Right forelimb (tissue), 1 donor: ENCODE measurements around the gene AMN.
A peak's percentile ranks its signal among the peaks of the same experiment; 100 is the strongest.

ENCODE experiments used
- DNase-seq: peaks from one replicate; pipeline ENCODE4 v3.0.0-alpha.2; 2018

The AMN gene

DNA sequence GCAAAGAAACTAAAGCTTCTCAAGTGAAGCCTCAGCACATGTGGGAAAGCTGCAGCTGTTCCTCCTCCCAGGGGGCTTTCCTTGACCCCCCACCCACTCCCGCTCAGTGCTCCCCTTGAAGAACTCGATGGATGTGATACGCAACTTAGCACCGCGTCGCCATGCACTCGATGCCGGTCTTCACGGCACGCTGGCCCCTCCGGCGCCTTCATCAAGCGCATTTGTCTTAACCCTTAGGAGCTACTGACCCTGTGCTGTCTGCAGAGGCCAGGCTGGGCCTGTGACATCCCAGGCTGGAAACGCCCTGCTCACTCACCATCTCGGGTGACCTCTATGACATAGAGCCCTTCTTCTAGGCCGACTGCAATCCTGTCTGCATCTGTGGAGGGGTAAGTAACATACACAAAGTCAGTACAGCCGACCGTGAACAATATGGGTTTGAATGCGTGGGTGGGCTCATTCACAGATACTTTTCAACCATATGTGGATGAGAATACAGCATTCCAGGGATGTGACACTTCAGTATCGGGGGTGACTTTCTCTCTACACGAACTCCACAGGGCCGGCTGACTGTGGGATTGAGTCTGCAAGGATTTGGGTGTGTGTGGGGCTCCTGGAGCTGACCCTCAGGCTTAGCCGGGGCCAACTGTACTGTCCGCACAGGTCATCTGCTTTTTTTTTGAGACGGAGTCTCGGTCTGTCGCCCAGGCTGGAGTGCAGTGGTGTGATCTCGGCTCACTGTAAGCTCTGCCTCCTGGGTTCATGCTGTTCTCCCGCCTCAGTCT, 23.1 kb downstream of the AMN start:
- no peak for DNase-seq

DNA sequence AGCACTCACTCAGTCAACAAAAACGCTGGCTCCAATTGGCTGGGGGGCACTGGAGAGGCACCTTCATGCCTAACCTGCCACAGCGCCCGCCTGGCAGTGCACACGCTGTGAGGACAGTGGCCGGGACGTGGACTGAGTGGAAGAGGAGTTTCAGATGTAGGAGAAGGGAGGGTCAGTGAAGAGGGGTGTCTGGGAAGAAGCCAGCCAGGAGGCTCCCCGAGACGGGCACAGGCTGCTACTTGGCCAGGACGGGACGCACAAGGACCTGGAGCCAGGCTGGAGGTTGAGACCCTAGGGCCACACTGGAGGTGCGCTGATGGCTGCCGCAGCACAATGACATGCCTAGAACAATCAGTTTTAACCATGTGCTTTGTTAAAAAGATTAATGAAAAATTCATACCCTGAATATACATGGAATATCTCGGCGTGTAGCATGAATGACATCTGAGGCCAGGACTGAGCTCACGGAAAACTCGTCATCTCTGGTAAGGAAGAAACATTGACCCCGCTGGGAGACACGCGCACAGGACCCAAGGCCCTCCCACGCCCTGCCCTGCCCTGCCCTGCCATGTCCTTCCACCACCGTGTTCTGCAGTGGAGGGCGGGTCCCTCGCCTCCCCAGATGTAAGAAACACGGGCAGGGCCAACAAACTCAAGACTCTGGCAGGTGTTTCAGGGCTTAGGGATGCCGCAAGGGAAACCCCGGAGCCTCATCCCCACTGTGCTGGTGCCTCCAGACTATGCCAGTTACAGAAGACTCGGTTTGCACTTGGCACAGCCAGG, 25.0 kb downstream of the AMN start:
- DNase-seq = no peak

DNA sequence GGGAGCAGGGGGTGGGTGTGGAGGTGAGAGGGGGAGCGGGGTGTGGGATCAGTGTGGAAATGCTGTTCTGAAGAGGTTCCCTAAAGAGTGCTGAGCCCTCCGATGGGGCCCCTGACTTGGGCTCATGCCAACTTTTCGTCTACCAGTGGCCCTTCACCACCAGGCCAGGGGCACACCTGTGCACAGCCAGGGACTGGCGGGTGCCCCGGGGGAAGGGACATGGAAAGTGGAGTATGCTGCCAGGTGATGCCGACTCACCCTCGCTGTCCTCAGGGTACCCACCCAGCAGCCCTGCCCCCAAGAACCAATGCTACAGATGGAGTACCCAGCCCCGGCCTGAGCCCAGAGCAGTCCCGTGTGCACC, 26.2 kb downstream of the AMN start:
- DNase-seq = no peak

DNA sequence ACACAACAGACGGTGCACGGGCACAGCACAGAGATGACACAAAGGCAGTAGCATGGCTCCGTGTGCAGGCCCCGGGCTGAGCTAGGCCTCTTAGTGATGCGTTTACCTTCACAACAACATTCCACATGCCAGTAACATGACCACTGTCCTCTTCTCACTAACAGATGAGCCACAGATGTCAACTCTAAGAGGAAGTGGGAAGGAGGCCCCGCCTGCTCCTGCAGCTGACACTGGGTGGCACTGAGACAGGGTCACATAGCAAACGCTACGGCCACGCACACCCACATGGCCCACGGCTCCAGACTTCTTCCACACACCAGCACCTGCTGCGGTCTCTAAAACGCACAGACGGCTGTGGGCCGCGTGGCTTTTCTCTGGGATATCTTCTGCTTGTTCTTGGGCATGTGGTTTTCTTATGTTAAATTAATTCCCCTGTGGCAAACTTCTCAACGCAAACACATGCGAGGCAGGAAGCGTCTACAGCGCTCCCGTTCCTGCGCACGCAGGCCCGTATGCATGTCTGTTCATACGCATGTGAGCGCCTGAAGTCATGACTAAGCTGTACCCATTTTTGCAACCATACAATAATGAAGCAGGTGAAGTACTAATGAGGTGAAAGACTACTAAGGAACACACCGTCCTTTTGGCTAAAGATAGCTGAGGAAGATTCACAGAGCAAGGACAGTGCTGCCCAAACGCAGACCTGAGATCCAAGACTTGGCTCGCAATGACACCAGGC, 26.8 kb downstream of the AMN start:
- no peak for DNase-seq

DNA sequence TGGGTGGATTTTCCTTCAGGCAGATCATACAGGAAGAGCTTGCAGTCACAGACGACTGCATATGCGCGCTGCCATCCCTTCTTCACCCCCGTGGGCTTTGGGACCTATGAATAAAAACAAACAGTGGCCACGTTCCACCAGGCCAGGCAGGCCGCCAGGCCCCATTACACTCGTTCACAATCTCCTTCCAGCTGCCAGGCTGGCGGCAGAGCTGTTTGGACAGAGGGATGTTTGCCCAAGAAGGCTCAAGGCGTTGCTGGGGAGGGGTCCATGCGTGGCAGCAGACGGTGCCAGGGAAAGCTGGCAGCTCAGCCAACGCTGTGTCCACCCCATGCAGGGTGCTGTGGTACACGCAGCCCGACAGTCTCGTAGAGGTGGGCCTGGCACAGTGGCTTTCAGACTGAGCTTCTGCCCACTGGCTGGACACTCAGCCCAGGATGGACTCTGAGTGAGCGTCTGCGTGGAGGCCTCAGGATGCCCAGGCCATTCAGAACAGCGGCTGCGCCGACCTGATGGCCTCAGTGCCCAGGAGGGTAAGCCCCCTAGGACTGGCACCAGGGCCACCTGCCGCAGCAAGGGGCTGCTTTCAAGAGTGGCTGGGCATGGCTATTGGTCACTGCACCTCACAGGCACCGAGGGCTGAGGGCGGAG, 27.5 kb downstream of the AMN start:
- no peak for DNase-seq

DNA sequence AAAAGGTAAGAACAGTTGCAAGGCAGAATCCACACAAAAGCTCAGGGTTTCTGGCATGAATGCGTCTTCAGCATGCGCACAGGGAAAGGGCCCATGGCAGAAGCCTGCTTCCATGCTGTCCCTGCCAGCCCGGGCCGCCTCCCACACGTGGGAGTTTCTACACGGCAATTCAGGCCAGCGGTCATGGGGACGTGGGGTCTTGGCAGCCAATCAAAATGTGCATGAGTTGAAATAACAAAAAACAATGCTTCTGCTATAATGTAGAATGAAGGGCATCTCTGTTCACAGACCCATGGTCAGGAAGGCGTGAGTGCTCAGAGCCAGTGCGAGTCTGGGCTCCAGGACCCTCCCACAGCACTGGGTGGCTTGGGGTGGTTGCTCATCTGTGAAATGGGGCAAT, 28.6 kb downstream of the AMN start:
- no peak for DNase-seq

DNA sequence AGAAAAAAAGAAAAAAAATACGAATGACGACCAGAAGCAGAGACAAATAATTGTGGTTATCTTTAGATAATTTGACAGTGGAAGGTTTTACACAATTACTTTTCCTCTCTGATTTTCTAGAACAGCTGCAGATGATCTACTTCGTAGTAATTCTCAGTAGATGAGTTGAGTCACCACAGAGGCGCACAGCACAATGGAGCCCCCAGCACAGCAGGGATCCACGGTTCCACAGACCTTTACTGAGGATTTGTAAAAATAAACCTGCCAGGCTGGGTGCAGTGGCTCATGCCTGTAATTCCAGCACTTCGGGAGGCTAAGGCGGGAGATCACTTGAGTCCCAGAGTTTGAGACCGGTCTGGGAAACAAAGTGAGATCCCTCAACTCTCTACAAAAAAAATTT, 29.3 kb downstream of the AMN start:
- no peak for DNase-seq

DNA sequence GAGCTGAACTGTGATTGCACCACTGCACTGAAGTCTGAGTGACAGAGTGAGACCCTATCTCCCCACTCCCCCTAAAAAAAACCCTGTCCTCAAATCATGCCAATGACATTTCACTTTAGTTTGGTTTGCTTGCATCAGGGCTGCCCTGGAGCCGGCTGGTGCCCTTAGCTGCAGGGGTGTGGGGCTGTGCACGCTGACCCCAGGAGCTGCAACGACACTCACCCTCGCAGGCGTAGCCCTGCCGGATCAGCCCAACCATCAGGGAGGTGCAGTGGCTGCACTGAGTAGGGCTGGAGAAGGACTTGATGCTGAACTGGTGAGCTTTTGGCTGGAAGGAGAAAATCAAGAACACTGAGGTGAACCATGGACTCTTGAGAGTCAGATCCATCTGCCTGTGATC, 29.8 kb downstream of the AMN start:
- DNase-seq = no peak

DNA sequence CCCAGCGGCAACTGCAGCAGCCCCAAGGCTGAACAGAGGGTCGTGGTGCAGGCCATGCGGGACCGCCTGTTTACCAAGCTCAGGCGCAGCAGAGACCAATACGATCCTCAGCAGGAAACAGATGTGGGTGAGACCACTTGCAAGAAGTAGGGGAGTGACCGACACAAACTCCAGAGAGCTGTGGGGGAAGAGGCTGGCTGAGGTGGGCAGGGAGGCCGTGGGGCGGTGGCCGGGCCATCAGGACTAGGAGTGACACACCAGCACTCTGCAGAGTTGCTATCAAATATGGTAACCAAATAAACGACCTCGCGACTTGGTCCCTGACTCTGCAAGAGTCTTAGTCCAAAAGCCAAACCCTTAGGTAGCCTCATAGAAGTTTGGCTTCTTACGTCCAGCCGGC, 30.6 kb downstream of the AMN start:
- DNase-seq = no peak

DNA sequence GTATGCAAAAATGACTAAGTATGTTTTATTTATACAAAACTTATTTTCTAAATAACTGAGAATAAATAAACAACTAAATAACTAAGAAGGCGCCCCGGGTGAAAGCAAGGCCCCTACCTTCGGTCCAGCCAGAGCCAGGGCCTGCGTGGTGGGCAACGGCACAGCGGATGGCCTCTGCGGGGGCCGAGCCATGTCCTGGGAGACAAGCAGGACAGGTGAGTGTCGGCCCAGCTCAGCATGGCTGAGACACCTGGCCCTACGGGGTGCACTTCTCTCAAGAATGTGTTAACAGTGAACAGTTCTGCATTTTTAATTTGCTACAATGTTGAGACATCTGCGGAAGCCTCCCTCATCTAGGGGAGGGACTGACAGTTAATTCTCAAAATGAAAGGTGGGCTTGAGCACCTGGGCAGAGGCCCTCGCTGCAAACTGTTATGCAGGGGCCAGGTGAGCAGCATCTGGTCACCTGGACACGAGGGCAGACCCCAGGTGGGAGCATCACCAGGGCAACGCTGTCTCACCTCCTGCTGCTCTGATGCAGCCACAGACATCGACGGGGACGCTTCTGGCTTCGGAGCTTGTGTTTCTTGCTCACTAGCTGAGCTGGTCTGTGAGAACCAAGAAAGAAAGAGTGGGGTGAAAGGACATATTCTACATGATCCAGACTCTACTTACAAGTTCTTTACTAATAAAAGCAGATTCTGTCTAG, 31.8 kb downstream of the AMN start:
- DNase-seq = no peak

DNA sequence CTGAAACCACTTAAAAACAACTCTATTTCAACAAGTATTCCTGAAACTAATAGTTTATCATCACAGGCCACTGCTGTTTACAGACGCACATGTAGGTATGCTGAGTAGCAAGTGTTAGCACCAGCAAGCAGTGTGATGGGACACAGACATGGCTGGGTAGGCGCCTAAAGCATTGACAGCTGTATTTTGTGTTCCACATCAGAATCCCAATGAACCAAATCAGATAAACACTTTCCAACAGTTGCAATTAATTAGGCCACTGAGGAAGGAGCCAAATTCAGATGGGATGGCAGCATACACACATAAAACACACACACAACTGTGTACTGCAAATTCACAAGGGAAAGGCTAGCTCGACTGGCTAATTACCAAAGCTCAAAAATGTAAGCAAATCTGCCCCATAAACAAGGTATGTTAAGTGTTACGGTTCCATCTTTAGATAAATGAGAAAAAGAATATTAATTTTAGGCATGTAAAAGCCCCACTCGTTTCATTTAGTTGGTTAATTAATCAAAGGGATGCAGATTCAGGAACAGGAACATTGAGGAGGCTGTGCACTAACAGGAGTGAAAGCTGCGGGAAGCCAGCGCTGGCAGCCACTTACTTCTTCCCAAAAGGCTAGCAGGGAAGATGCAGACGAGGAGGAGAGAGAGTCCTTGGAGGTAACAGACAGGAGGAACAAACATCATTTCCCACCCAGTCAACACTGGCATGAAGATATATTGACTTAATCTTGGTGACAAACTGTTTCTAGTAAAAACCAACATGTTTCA, 33.4 kb downstream of the AMN start:
- DNase-seq = no peak

DNA sequence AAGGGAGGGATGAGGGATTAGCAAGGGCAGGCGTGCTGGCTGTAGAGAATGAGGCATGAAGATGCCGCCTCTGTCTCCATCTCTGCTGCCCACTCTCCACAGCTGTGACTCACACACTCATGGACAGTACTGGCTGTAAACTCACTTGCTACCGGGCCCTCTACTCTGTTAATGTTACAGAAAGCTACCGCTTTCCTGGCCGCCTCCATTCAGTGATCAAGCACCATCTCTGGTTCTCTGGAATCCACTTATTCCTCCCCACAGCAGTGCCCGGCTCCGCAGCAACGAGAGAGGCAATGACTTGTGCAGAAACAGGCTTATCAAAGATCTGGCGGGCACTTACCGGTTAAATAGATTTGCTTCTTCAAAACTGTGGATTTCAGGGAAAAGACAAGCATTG, 34.8 kb downstream of the AMN start:
- DNase-seq = no peak

DNA sequence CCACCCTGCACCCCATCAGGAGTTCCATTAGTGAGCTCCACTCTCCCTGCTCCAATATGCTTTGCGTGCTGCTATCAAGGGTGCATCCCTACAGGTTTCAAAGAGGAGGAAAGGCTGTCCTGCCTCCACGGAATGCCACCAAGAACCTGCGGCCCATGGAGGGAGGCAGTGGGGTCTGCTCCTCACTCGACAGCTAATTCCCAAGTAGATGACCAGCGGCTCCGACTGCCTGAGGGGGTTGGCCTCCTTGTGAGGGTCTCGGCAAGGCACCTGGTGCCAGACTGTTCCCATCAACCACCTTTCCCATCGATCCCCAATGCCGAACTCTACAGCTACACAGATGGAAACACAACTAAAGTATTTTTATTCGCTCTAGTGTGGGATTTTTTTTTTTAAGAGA, 36.0 kb downstream of the AMN start:
- no peak for DNase-seq

DNA sequence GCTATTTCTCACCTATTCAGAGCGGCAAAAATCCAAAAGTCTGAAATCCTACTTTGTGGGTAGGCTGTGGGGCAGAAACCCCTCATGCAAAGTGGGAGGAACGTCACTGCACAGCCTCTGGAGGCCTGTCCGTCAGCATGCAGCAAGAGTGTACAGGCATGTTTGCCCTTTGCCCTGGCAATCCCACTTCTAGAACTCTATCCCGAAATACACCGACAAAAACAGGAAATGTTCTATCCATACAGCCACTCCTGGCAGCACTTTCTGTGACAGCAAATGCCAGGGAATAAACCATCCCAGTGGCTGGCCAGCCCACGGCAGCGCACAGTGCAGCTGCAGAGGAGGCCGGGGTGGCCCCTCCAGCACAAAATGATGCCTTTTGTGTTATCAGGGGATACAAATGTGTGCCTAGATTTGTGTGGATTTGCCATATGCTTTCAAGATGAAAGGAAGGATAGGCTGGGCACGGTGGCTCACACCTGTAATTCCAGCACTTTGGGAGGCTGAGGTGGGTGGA, 39.7 kb downstream of the AMN start:
- DNase-seq = no peak

DNA sequence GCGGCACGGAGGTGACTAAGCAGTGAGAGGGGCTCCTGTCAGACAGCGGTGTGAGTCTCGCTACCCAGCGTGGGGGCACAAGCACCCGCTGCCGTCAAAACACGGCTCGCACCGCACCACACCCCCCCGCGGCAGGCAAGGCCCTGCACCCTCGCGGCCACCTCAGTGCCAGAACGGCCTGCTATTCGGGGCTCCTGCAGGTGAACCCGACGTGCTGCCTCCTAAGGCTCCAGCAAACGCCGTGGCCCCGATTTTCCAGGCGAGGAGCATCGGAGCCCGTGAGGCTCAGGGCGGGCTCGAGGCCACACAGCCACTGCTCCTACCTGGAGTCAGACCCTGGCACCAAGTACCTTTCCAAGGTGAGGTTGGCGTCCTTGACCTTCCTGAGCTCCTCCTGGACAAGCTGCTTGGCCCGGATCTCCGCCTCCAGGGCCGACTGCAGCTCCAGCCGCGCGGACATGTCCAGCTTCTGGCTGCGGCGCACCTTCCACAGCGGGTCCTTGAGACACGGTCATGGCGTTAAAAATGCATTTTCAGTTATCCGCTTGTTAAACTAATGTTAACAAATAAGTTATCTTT, 41.8 kb downstream of the AMN start:
- no peak for DNase-seq

DNA sequence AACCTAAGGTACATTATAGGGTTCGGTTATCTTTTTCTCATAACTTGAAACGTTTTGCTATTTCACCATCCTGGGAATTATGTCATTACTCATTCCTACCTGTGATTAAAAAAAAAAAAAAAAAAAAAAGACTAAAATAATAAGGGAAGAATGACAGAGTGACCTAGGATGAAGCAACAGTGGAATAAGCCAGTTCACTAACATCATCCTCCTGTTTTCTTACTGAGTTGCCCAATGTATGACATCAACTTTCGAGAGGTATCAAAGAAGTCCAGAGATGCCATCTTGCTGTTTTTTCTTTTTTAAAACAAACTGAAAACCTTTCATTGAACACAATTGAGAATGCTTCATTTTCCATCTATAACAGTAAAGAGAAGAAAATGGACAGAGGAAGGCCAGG, 42.8 kb downstream of the AMN start:
- DNase-seq = no peak

DNA sequence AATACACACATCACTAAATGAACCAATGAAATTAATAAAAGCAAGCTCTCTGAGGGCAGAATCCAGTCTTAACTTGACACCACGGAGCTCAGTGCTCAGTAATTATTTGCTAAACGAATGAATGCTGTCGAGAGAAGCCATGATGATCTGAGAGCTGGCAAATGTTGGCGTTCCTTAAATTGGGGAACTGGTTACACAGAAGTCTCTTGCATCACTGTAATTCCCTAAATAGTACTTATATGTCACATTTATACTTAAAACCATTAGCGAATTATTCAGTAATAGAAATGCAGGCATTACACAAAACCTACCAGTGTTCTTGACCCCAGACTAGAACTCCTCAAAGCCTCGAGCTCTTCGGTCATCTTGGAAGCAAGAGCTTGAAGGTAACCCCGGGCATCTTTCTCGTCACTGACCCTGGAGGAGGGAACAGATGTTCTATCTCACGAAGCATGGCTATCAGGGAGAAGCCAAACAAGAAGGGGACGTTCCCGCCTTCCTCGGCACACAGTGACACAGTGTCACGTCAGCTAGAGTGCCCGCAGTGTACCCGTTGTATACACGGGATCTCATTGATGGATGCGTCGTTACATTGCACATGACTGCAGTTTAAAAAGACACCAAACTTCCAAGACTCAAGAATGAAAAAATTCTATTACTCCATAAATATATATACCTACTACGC, 43.6 kb downstream of the AMN start:
- no peak for DNase-seq

DNA sequence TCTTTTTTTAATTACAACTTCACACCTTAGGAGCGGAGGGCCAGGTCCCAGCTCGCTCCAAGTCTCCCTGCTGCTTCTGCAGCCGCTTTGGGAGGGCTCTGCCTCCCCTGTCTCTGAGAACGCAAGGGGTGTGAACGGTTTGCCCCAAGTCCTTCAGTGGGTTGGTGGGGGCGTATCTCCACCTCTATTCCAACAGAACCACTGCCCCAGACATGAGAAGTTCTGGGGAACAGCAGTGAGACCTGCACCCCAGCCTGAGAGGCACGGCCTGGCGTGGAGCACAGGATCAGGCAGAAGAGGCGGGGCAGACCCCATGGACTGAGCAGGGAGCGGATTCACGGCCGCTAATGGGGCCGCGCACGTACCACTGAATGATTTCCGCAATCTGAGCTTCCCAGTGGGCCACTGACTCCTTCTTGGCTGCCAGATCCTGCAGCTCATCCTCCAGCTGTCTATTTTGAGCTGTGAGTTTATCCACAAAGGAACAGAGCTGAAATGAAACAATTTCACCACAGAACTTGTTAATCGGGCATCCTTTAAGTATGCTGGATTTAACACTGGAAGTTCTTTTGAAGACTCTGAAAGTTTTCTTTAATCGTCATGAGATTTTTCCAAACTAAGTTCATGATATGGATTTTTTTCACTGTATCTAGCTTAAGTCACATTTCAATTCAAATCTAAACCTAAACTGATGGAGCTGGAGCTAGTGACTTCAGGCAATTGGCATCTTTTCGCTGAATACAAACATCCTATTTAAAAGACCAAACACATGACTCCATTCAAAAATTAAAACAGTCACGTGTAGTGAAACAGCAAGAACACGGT, 44.4 kb downstream of the AMN start:
- peak; percentile 67 for DNase-seq

DNA sequence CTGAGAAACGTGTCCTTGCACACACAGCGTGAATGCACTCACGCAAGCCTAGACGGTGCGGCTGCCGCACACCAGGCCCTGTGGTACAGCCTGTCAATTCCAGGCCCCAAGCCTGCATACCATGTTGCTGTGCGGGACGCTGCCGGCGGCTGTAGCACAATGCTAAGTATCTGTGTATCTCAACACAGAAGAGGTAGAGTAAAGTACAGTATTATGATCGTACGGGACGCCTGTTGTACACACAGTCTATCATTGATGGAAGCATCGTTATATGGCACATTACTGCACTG, 45.0 kb downstream of the AMN start:
- no peak for DNase-seq

DNA sequence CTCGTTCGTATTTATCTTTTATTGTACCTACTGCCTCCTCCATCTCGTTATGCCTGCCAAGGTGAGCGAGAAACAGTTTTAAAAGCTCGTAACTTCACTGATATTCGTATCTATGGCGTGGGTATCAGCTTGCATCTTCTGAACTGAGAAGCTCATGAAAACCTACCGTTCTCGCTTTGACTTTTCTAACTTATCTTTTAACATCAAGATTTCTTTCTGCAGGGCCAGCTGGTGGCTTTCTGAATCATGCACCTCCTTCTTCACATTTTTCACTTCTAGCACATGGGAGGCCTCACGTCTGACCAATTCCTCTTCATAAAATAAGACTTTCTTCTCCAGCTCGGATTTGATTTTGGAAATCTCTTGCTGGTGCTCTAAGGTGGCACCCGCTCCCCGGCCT, 45.8 kb downstream of the AMN start:
- DNase-seq = no peak
